IPS-15b (cell line): ENCODE results near the gene RBM8A.

Experiments
- H3K27me3 ChIP-seq: one replicate; pipeline ENCODE4 v1.6.1; 2013; ENCODE audit warnings: low read length; ENCODE audit not compliant: control insufficient read depth, insufficient read depth
- H3K36me3 ChIP-seq: one replicate; pipeline ENCODE4 v1.6.1; 2013; ENCODE audit warnings: low read length; ENCODE audit not compliant: control insufficient read depth, insufficient read depth
- H3K4me1 ChIP-seq: one replicate; pipeline ENCODE4 v1.6.1; 2013; ENCODE audit warnings: mild to moderate bottlenecking, low read length; ENCODE audit not compliant: control insufficient read depth, insufficient read depth
- H3K4me3 ChIP-seq: one replicate; pipeline ENCODE4 v1.5.1; 2013; ENCODE audit warnings: low read depth, low read length
- H3K9ac ChIP-seq: one replicate; pipeline ENCODE4 v1.6.1; 2013; ENCODE audit warnings: low read depth, mild to moderate bottlenecking, low read length
- H3K9me3 ChIP-seq: one replicate; pipeline ENCODE4 v1.6.1; 2013; ENCODE audit warnings: mild to moderate bottlenecking, low read length; ENCODE audit not compliant: control insufficient read depth, insufficient read depth

RBM8A gene

DNA sequence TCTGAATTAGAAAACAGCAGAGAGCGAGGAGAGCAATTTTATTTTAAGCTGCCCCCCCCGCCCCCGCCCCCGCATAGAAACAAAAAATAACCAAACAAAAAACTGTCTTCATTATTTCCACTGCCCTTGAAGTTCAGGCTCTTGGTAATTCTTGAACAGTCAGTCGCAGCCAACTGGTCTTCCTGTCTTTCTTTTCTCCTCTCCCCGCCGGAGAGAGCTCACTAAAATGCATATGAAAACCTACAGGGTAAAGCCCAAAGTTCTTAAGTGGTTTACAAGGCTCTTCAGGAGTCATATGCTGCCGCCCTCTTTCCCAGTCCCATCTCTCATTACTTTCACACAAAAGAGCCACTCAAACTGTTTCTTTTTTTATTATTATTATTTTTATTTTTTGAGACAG, 40.5 kb downstream of the RBM8A start:
- no peak overlapping the region for H3K9ac ChIP-seq
- no peaks in the 10 kb centered on the region for H3K9me3 ChIP-seq
- no peaks in the 10 kb centered on the region for H3K36me3 ChIP-seq
- no peak overlapping the region for H3K4me3 ChIP-seq
- peaks cover 26% of the 10 kb centered on the region for H3K27me3 ChIP-seq
- H3K4me1 ChIP-seq = no peaks in the 10 kb centered on the region

- Histone ChIP-seq H3K4me1 (no peaks in the 10 kb centered on the region), H3K36me3 (no peaks in the 10 kb centered on the region), H3K27me3 (peaks cover 26% of the 10 kb centered on the region), H3K4me3 (peak overlapping the region; percentile 67), H3K9me3 (no peaks in the 10 kb centered on the region), H3K9ac (no peak overlapping the region)
Measured at GRCh38 chr1:145886390-145886789, 40.9 kb downstream of the RBM8A start.

GRCh38 chr1:145885738-145886287, 41.5 kb downstream of the RBM8A start, which contains the start of gene ANKRD35:
Gene ANKRD35 (minus strand): TSS chr1:145885866. CDS start chr1:145885758, 108 bp downstream.
- Histone ChIP-seq H3K36me3 (no peaks in the 10 kb centered on the region), H3K4me1 (no peaks in the 10 kb centered on the region), H3K4me3 (peak within 1 kb of the TSS; percentile 67), H3K9ac (no peak within 1 kb of the TSS), H3K9me3 (no peaks in the 10 kb centered on the region), H3K27me3 (peaks cover 26% of the 10 kb centered on the region)

DNA sequence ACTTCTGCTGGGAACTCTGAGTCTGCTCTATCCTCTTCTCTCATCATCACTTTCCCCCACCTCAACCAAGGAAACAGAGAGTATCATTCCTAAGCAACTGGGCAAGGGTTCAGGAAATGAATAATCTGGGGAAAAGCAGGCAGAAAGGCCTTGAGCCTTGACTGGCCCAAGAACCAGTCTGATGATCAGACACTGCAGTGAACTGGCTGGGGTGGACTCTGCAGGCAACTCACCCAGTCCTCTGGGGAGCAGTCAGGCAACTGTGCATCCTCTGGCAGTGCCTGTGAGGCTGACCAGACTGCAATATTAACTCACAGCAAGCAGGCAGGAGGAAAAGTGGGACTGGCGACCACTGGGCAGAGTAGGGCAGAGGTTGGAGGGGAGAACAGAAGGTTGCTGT, 42.6 kb downstream of the RBM8A start:
- Histone ChIP-seq H3K9ac (no peak overlapping the region), H3K4me1 (peaks cover 8% of the 10 kb centered on the region), H3K4me3 (no peak overlapping the region), H3K27me3 (peaks cover 26% of the 10 kb centered on the region), H3K36me3 (no peaks in the 10 kb centered on the region), H3K9me3 (no peaks in the 10 kb centered on the region)

GRCh38 chr1:145879775-145880174, 47.5 kb downstream of the RBM8A start:
- Histone ChIP-seq H3K36me3 (no peaks in the 10 kb centered on the region), H3K4me3 (no peak overlapping the region), H3K9me3 (no peaks in the 10 kb centered on the region), H3K9ac (no peak overlapping the region), H3K4me1 (peaks cover 12% of the 10 kb centered on the region), H3K27me3 (peaks cover 28% of the 10 kb centered on the region)

GRCh38 chr1:145878724-145879123, 48.6 kb downstream of the RBM8A start:
- Histone ChIP-seq H3K9me3 (no peaks in the 10 kb centered on the region), H3K4me1 (peaks cover 12% of the 10 kb centered on the region), H3K36me3 (no peaks in the 10 kb centered on the region), H3K27me3 (peaks cover 28% of the 10 kb centered on the region), H3K4me3 (no peak overlapping the region), H3K9ac (no peak overlapping the region)

- H3K9ac ChIP-seq = no peak overlapping the region
- no peak overlapping the region for H3K4me3 ChIP-seq
- H3K27me3 ChIP-seq = peaks cover 31% of the 10 kb centered on the region
- no peaks in the 10 kb centered on the region for H3K9me3 ChIP-seq
- H3K36me3 ChIP-seq = no peaks in the 10 kb centered on the region
- peaks cover 14% of the 10 kb centered on the region for H3K4me1 ChIP-seq
Measured at GRCh38 chr1:145877923-145878486, 49.3 kb downstream of the RBM8A start.

DNA sequence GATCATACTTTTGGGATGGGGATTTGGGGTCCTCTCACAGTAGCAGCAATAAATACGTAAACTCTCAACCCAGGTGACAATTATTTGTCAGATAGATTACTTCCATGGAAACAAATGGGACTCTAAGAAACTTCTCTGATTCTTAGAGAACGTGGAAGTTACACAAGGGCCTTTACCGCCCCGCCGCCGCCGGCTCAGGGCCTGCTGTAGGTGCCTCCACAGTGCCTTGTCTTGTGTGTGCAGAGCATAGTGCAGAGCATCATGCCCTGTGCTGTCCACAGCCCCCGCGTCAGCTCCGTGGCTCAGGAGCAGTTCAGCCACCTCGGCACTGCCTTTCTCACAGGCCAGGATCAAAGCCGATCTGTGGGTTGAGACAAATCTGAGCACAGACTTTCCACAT, 52.6 kb downstream of the RBM8A start:
- H3K27me3 ChIP-seq = peaks cover 39% of the 10 kb centered on the region
- H3K9ac ChIP-seq = no peak overlapping the region
- peaks cover 13% of the 10 kb centered on the region for H3K4me1 ChIP-seq
- H3K36me3 ChIP-seq = no peaks in the 10 kb centered on the region
- no peak overlapping the region for H3K4me3 ChIP-seq
- H3K9me3 ChIP-seq = no peaks in the 10 kb centered on the region

- peaks cover 12% of the 10 kb centered on the region for H3K4me1 ChIP-seq
- no peaks in the 10 kb centered on the region for H3K36me3 ChIP-seq
- peaks cover 39% of the 10 kb centered on the region for H3K27me3 ChIP-seq
- no peaks in the 10 kb centered on the region for H3K9me3 ChIP-seq
- peak overlapping the region; percentile 51 for H3K4me3 ChIP-seq
- peak overlapping the region; percentile 81 for H3K9ac ChIP-seq
Measured at GRCh38 chr1:145871994-145872924, 55.0 kb downstream of the RBM8A start.
